ENCODE results near the gene GKAP1. TPM values are rescaled to one million over a fixed set of nuclear protein-coding genes. Genes with fewer than 3 reads are reported as not detected.
"Not testable (repeated sequence)": the region's sequence is repeated elsewhere in the genome, so short reads cannot be mapped to it uniquely, and the experiment has no call there.

Gene GKAP1
- total RNA-seq: 10 to 100 TPM; 15.5 to 17.5 TPM
- polyA plus RNA-seq: 1 to 10 TPM; 5.4 to 9.7 (median 6.2) TPM
- 1.9 to 21.2 (median 15.0) reads per million in 6 experiments for total RNA-seq

GRCh38 chr9:83817356-83818278 lies at the start of gene GKAP1:
Gene GKAP1 (minus strand): TSS chr9:83817769. CDS start chr9:83806517, 11,252 bp downstream.
- peaks cover 7 to 13% (median 12%) of the 10 kb centered on the region in 4 donors for H3K4me1 Mint-ChIP-seq
- H3K4me3 Mint-ChIP-seq: peak within 1 kb of the TSS; percentile 74 to 95 (median 87)
- not testable (repeated sequence) for H3K36me3 Mint-ChIP-seq, H3K27me3 Mint-ChIP-seq, H3K9me3 Mint-ChIP-seq
- DNase-seq (peak; percentile 73 to 93 (median 86)), ATAC-seq (peak; percentile 83 to 85)
- POLR2A ChIA-PET: interaction anchor here (1.2 to 1.9 kb wide), 2 partner anchors 103 to 162 kb away, joined by 3 to 7 read pairs; partner anchors contain the start of genes HNRNPK and KIF27
- H3K27ac Mint-ChIP-seq: peak within 1 kb of the TSS; percentile 72 to 92 (median 88)

DNA sequence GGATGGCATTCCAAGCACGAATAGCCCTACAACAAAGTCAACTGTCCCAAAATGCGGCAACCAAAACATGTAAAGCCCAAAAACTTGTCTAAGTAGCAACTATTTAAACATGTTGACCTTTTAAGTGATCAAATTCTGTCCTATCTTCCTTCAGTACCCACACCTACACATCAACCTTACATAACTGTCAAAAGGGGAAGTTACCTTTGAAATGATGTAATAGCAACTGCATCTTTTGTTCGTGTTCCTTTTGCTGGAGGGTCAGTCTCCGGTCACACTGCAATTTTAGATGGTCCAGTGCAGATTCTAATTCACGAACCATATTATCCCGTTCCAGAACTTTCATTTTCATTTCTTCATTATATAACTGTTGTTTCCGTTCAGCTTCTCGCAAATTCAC lies 32.3 kb upstream of the GKAP1 start:
- ATAC-seq, H3K4me1 Mint-ChIP-seq, H3K27me3 Mint-ChIP-seq, H3K4me3 Mint-ChIP-seq, H3K9me3 Mint-ChIP-seq, POLR2A ChIA-PET, DNase-seq, H3K27ac Mint-ChIP-seq: not testable (repeated sequence)
- peaks cover 3 to 49% (median 16%) of the 10 kb centered on the region in 3 donors for H3K36me3 Mint-ChIP-seq

GRCh38 chr9:83837070-83837643 lies 19.6 kb upstream of the GKAP1 start:
- H3K27me3 Mint-ChIP-seq, DNase-seq, ATAC-seq, H3K4me1 Mint-ChIP-seq, POLR2A ChIA-PET, H3K4me3 Mint-ChIP-seq, H3K9me3 Mint-ChIP-seq: not testable (repeated sequence)
- H3K27ac Mint-ChIP-seq: peak overlapping the region in 2 of 10 donors; percentile 51
- peaks cover 0 to 12% (median 0%) of the 10 kb centered on the region in 3 donors for H3K36me3 Mint-ChIP-seq

DNA sequence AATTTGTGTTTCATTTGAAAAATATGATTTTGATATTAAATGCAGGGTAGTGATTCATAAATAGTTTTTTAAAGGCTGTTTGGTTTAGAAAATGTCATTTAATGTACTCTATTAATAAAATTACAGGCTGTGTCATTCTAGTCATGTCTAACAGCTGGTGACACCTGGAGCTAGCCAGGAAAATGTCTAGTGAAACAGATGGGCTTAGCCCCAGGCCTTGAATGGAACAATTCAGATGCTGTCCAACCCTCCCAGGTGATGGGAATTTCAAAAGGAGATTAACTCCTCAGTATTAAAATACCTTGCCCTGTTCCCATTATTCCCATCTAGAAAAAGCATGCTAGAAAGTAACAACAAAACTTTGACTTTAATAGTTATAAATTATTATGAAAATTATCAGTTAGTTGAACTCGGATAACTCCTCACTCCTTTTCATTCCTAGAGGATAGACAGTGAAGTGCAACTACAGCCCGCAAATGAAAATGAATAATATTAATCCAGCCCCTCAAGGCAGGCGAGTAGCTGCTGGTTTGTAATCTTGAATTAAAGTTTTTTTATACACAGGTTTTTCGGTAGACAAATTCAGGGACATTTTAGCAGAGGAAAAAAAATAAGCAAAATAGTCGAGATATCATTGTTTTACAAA lies 13.0 kb upstream of the GKAP1 start:
- H3K27ac Mint-ChIP-seq, H3K4me1 Mint-ChIP-seq, H3K4me3 Mint-ChIP-seq, H3K9me3 Mint-ChIP-seq, ATAC-seq, DNase-seq, H3K36me3 Mint-ChIP-seq, H3K27me3 Mint-ChIP-seq, POLR2A ChIA-PET: not testable (repeated sequence)

DNA sequence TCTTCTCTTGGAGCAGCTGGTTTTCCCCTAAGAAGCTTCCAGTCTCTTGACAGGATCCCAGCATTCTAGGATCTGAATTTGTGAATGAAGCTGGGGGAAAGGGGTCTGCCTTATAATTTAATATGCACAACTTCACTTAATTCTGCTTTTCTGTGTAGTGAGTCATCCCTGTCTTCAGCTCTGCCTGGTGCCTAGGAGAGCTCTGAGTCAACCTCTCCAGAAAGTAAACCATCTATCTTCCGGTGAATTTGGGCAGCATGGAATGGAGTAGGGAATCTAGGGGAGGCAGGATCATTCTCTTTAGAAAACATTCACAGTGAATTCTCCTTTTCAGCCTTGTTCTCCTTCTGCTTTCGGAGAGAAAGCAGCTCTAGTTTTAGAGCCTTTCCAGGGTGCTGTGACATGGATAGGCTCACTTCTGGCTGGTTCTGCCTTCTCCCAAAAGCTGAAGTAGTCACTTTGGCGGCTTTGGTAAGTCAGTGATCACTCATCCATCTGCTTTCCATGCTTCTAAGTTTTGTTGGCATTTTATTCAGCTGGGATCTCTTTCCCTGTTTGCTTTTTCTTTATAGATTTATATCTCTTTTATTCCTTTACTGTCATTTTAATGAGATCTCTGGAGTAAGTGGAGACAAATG lies 7.5 kb upstream of the GKAP1 start:
- DNase-seq, ATAC-seq, POLR2A ChIA-PET: not testable (repeated sequence)

GRCh38 chr9:83817011-83817355 lies 586 bp downstream of the GKAP1 start:
- ATAC-seq: peak in 1 of 2 donors; percentile 11
- H3K4me1 Mint-ChIP-seq: peaks cover 7 to 13% (median 12%) of the 10 kb centered on the region in 4 donors
- H3K4me3 Mint-ChIP-seq: peak overlapping the region; percentile 74 to 91 (median 86)

More for the DNA sequence above, 7.5 kb upstream of the GKAP1 start:
- not testable (repeated sequence) for H3K4me3 Mint-ChIP-seq, H3K36me3 Mint-ChIP-seq, H3K9me3 Mint-ChIP-seq, H3K27ac Mint-ChIP-seq, H3K4me1 Mint-ChIP-seq, H3K27me3 Mint-ChIP-seq

DNA sequence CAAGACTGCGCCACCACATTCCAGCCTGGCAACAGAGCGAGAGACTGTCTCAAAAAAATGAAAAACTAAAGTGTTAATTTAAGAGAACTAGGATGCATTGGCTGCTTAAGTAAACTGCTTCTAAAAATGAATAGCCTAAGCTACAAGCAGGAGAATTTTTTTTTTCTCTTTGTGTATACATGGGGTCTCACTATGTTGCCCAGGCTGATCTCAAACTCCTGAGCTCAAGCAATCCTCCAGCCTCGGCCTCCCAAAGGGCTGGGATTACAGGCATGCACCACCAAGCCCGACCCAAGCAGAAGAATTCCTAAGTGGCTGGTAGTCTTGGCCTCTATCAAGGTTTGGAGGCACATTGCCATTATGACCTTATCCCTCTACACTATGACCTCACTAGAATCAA lies 2.4 kb downstream of the GKAP1 start:
- Mint-ChIP-seq H3K4me1 (peaks cover 7 to 16% (median 13%) of the 10 kb centered on the region in 4 donors), H3K4me3 (peak overlapping the region in 3 of 10 donors; percentile 32 to 60 (median 37)), H3K27ac (peak overlapping the region in 3 of 10 donors; percentile 37 to 63 (median 51)), H3K36me3 (peaks cover 0 to 13% (median 6%) of the 10 kb centered on the region in 3 donors)
- ATAC-seq, H3K9me3 Mint-ChIP-seq, H3K27me3 Mint-ChIP-seq, POLR2A ChIA-PET, DNase-seq: not testable (repeated sequence)

More at GRCh38 chr9:83817011-83817355, 586 bp downstream of the GKAP1 start:
- DNase-seq: peak in 7 of 10 donors; percentile 9 to 63 (median 41)
- H3K36me3 Mint-ChIP-seq, H3K9me3 Mint-ChIP-seq, H3K27me3 Mint-ChIP-seq: not testable (repeated sequence)
- POLR2A ChIA-PET: interaction anchor here (1.9 kb wide), 1 partner anchor 104 kb away, joined by 7 read pairs; the partner anchor contains the start of gene KIF27
- peak overlapping the region; percentile 72 to 92 (median 88) for H3K27ac Mint-ChIP-seq

DNA sequence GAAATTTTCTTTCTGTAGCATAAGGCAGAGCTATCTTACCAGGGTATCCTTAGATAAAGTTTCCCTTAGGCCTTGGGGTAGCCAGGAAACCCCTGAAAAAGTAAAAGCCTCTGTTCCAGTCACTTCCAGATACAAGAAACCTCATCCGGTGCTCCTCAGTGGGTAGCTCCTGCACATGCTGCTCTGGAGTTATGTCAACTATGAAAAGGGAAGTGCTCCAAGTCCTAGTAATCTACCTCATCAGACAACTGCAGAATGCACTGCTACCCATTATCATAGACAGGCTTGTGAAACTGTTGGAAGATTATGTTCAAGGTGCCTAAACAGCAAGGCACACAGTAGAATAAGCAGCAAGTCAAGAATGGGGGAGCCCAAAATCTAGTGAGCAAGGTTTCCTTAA lies 8.4 kb downstream of the GKAP1 start:
- ATAC-seq, DNase-seq, H3K9me3 Mint-ChIP-seq, H3K4me3 Mint-ChIP-seq, H3K4me1 Mint-ChIP-seq, H3K27me3 Mint-ChIP-seq, POLR2A ChIA-PET, H3K27ac Mint-ChIP-seq: not testable (repeated sequence)
- H3K36me3 Mint-ChIP-seq: peaks cover 0 to 39% (median 17%) of the 10 kb centered on the region in 3 donors

- POLR2A ChIA-PET, H3K4me1 Mint-ChIP-seq, H3K27ac Mint-ChIP-seq, H3K4me3 Mint-ChIP-seq, ATAC-seq, DNase-seq, H3K9me3 Mint-ChIP-seq, H3K27me3 Mint-ChIP-seq: not testable (repeated sequence)
- H3K36me3 Mint-ChIP-seq: peaks cover 0 to 44% (median 14%) of the 10 kb centered on the region in 3 donors
Observed at GRCh38 chr9:83804454-83804853, 13.1 kb downstream of the GKAP1 start.

DNA sequence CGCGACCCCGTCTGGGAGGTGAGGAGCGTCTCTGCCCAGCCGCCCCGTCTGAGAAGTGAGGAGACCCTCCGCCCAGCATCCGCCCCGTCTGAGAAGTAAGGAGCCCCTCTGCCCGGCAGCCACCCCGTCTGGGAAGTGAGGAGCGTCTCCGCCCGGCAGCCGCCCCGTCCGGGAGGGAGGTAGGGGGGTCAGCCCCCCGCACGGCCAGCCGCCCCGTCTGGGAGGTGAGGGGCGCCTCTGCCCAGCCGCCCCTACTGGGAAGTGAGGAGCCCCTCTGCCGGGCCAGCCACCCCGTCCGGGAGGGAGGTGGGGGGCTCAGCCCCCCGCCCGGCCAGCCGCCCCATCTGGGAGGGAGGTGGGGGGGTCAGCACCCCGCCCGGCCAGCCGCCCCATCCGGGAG lies 13.6 kb downstream of the GKAP1 start:
- H3K27me3 Mint-ChIP-seq, H3K9me3 Mint-ChIP-seq, H3K27ac Mint-ChIP-seq, ATAC-seq, H3K4me1 Mint-ChIP-seq, DNase-seq, H3K4me3 Mint-ChIP-seq, POLR2A ChIA-PET: not testable (repeated sequence)
- H3K36me3 Mint-ChIP-seq: peaks cover 1 to 42% (median 14%) of the 10 kb centered on the region in 3 donors

GRCh38 chr9:83800236-83801033 lies 17.1 kb downstream of the GKAP1 start:
- Mint-ChIP-seq H3K9me3 (no peaks in the 10 kb centered on the region), H3K27me3 (no peaks in the 10 kb centered on the region), H3K4me1 (peaks cover 0 to 6% (median 2%) of the 10 kb centered on the region in 4 donors), H3K27ac (no peak overlapping the region), H3K36me3 (peaks cover 6 to 49% (median 25%) of the 10 kb centered on the region in 3 donors), H3K4me3 (no peak overlapping the region)
- ATAC-seq (no peak), DNase-seq (no peak)
- POLR2A ChIA-PET: no interaction called here

DNA sequence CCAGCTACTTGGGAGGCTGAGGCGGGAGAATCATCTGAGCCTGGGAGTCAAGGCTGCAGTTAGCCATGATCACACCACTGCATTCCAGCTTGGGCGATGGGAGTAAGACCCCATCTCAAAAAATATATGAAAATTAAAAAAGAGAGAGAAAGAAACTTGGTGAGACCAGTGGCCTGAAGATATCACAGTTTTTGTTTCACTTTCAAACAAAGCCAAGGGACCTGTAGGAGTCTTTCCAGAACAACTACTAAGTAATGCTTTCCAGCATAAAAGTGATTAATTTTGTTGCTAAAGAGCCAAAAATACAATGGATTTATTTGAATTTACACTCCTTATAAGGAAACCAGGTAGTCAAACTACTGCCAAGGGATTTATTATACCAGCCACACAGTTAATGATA lies 23.5 kb downstream of the GKAP1 start:
- ATAC-seq (no peak), DNase-seq (no peak)
- no peak overlapping the region for H3K27ac Mint-ChIP-seq
- POLR2A ChIA-PET: no interaction called here
- H3K9me3 Mint-ChIP-seq: no peaks in the 10 kb centered on the region
- no peaks in the 10 kb centered on the region for H3K27me3 Mint-ChIP-seq
- H3K36me3 Mint-ChIP-seq: peaks cover 6 to 55% (median 23%) of the 10 kb centered on the region in 3 donors
- peaks cover 0 to 5% (median 0%) of the 10 kb centered on the region in 4 donors for H3K4me1 Mint-ChIP-seq
- H3K4me3 Mint-ChIP-seq: no peak overlapping the region

Measured in naive thymus-derived CD8-positive, alpha-beta T cell (primary cell).